ENCODE results near the gene EDEM2.
"Not testable (repeated sequence)": the region's sequence is repeated elsewhere in the genome, so short reads cannot be mapped to it uniquely, and the experiment has no call there.

The EDEM2 gene

DNA sequence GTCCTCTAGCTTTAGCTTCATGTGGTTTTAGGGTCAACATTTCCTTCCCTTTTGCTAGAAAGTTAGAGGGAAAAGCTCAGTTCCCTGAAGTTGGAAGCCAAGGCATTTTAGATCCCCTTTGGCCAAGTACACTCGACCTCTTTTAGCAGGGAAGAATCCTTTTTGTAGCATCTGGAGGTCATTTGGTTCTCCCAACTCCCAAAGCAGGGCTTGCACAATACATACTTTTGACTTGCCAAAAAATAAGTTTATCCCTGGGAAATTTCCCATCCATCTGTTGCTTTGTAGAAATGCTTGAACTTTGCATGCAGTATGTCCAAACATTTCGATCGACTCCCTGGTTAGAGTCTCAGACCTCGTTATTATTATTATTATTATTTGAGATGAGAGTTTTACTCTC, 4.6 kb upstream of the EDEM2 start:
- no peak overlapping the region for H3K4me3 ChIP-seq (ENCODE audit: low read depth, low read length)
- no peak for DNase-seq (ENCODE audit: low read depth, low spot score)
- TF ChIP-seq, protein P1, sequence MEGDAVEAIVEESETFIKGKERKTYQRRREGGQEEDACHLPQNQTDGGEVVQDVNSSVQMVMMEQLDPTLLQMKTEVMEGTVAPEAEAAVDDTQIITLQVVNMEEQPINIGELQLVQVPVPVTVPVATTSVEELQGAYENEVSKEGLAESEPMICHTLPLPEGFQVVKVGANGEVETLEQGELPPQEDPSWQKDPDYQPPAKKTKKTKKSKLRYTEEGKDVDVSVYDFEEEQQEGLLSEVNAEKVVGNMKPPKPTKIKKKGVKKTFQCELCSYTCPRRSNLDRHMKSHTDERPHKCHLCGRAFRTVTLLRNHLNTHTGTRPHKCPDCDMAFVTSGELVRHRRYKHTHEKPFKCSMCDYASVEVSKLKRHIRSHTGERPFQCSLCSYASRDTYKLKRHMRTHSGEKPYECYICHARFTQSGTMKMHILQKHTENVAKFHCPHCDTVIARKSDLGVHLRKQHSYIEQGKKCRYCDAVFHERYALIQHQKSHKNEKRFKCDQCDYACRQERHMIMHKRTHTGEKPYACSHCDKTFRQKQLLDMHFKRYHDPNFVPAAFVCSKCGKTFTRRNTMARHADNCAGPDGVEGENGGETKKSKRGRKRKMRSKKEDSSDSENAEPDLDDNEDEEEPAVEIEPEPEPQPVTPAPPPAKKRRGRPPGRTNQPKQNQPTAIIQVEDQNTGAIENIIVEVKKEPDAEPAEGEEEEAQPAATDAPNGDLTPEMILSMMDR (IDR thresholded peaks at IDR 0.05; ENCODE audit: low read depth, low read length): no peak
- in situ Hi-C loops (cut with HindIII; ENCODE audit: low sequenced_read_pairs): no loop called here

DNA sequence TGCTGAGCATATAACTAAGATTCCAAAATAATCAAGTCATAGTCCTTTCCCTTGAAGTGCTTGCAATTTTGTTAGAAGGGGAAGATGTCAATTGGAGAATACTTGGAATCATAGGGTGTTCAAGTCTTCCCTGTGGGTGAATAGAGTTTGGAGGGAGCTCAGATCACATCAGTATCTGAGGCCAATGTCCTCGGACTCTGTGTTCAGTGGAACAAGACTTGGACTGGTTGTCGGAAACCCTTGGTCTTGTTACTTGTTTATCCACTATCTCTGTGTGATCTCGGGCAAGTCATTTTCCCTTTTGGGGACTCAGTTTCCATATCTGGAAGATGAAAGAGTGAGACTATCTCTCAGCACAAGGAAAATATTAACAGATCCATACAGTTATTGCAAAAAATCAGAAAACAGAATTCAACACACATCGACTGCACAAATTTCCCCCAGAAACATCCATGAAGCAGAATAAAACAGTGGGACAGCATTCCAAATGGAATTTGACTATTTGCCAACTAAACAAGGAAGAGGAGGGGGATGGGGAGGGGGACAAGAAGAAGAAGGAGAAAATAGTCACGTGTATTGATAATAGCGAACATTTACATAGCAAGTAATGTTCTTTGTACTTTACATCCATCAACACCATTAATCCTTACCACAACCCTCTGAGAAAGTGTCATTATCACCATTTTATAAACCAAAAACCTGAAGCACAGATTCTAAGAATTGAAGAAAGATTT, 3.9 kb upstream of the EDEM2 start:
- no peak for DNase-seq (ENCODE audit: low read depth, low spot score)
- TF ChIP-seq, protein P1 (IDR thresholded peaks at IDR 0.05; ENCODE audit: low read depth, low read length): no peak
- in situ Hi-C loops (cut with HindIII; ENCODE audit: low sequenced_read_pairs): no loop called here
- no peak overlapping the region for H3K4me3 ChIP-seq (ENCODE audit: low read depth, low read length)

DNA sequence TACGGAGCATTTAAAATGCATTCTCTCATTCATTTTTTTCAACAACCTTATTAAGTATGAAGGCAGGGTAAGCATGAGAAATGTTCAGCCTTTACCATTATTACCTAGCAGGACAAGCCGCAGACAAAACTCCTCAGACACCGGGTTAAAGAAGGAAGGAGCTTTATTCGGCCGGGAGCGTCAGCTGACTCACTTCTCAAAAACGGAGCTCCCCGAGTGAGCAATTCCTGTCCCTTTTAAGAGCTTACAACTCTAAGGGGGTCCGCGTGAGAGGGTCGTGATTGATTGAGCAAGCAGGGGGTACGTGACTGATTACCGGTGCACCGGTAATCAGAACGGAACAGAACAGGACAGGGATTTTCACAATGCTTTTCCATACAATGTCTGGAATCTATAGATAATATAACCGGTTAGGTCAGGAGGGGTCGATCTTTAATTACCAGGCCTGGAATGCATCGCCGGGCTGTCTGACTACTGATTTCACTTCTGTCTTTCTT, 487 bp upstream of the EDEM2 start:
- peak overlapping the region; percentile 98 for H3K4me3 ChIP-seq (ENCODE audit: low read depth, low read length)
- DNase-seq (ENCODE audit: low read depth, low spot score); in situ Hi-C loops (cut with HindIII; ENCODE audit: low sequenced_read_pairs): not testable (repeated sequence)

DNA sequence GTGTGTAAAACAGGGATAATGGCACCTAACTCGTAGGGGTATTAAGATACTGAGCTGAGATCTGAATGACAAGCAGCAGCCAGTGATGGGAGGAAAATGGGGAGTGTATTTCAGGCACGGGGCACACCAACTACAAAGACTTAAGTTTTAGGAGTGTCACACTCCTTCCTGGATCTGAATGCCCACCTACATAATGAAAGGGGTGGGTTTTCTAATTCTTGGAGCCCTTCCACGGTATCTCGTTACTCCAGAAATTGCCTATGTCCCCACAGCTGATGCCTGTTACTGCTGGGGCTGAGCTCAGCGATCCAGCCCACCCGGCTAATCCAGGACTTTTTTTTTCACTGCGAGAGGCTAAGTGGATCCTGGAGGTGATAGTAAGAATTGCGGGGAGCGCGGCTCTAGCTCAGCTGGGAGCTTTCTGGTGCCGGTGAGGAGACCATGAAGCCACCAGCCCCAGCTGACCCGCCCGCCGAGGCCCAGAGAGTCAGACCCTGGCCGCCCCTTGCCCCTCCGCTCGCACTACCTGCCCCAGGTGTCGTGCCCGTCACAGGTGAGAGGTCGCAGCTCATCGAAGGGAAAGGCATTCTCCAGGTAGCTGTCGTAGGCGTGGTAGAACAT, 727 bp downstream of the EDEM2 start:
- peak; percentile 5 for DNase-seq (ENCODE audit: low read depth, low spot score)
- TF ChIP-seq, protein P1 (IDR thresholded peaks at IDR 0.05; ENCODE audit: low read depth, low read length): no peak
- in situ Hi-C loops (cut with HindIII; ENCODE audit: low sequenced_read_pairs): no loop called here
- H3K4me3 ChIP-seq (ENCODE audit: low read depth, low read length): peak overlapping the region; percentile 98

DNA sequence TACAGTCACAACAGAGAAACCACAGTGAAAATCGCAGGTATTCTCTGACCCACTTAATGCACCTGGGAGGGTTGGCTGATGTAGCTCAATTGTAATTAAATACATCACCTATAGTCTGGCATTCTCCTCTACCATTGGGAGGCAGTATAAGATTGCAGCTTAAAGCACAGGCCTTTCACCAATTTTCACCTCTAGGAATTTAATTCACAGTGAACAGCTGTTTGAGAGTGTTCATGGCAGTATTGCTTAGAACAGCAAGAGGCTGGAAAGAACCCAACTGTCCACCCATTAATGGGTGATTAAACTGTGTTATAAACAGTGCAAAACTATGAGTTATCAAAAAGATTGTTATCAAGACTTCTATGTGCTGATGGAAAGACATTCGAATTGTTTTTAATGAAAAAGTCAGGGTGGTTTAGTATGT, 2.0 kb downstream of the EDEM2 start:
- H3K4me3 ChIP-seq (ENCODE audit: low read depth, low read length): no peak overlapping the region
- in situ Hi-C loops (cut with HindIII; ENCODE audit: low sequenced_read_pairs): no loop called here
- TF ChIP-seq, protein P1 (IDR thresholded peaks at IDR 0.05; ENCODE audit: low read depth, low read length): peak; percentile 62
- peak; percentile 56 for DNase-seq (ENCODE audit: low read depth, low spot score)

DNA sequence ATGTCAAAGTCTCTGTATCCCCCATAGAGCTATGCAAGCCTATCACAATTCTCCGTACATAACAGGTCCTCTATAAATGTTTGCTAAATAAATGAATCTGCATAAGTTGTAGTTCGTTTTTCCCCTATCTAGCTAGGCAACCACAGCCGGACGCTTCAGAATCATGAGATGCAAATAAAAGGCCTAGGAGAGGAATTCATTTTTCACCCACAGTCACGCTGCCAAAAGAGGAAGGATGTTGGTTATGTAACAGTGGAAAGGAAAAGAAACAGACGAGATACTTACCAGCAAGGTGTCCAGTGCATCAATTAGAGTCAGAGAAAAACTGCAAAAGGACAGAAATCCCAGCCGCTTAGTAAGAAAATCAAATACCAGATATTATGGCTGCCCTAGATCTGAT, 2.4 kb downstream of the EDEM2 start:
- no peak overlapping the region for H3K4me3 ChIP-seq (ENCODE audit: low read depth, low read length)
- in situ Hi-C loops (cut with HindIII; ENCODE audit: low sequenced_read_pairs): no loop called here
- TF ChIP-seq, protein P1 (IDR thresholded peaks at IDR 0.05; ENCODE audit: low read depth, low read length): no peak
- no peak for DNase-seq (ENCODE audit: low read depth, low spot score)
